HG02884 (cell line): ENCODE results near the gene MCFD2.

Experiments used
- ATAC-seq: cut with Tn5 transposase; IDR thresholded peaks from one replicate; pipeline ENCODE4 v1.9.1; 2021; ENCODE audit warnings: mild to moderate bottlenecking, moderate library complexity; ENCODE audit not compliant: unreplicated experiment

The MCFD2 gene

GRCh38 chr2:46852598-46852997, 63.0 kb downstream of the MCFD2 start:
- no peak for ATAC-seq

- no peak for ATAC-seq
Observed at GRCh38 chr2:46852124-46852523, 63.5 kb downstream of the MCFD2 start.
